HepG2 (cell line): ENCODE data around the gene CYB5D1. TPM values are rescaled to one million over a fixed set of nuclear protein-coding genes. Genes with fewer than 3 reads are reported as not detected.

ENCODE experiments used
- ERF ChIP-seq: IDR thresholded peaks from 2 replicates; pipeline ENCODE4 v1.6.1; 2018; ENCODE audit warnings: missing biosample characterization, missing genetic modification reagents
- FOXA3 ChIP-seq: IDR thresholded peaks from 2 replicates; pipeline ENCODE4 v1.6.1; 2016; ENCODE audit warnings: missing genetic modification reagents, missing compliant biosample characterization
- FOXM1 ChIP-seq: sonication (generic); formaldehyde crosslinking; IDR thresholded peaks from 2 replicates; pipeline ENCODE4 v1.5.0; 2020; ENCODE audit warnings: missing genetic modification reagents
- FOXO1 ChIP-seq: sonication (generic); formaldehyde crosslinking; IDR thresholded peaks from 2 replicates; pipeline ENCODE4 v1.4.0; 2020; ENCODE audit warnings: missing genetic modification reagents
- GTF2F1 ChIP-seq: fragments of 150-350 bp; IDR thresholded peaks from 2 replicates; pipeline ENCODE4 v1.6.1; 2014; ENCODE audit warnings: low read length
- IRX3 ChIP-seq: sonication (generic); formaldehyde crosslinking; IDR thresholded peaks from 2 replicates; pipeline ENCODE4 v1.8.1; 2023; ENCODE audit warnings: mild to moderate bottlenecking, low read depth, missing genetic modification reagents, borderline replicate concordance
- LCORL ChIP-seq, 2 experiments: fragments of 450-650 bp in 1 of 2; sonication (generic) in 1 of 2; formaldehyde crosslinking in 1 of 2; IDR thresholded peaks; 2 replicates each; pipeline versions ENCODE4 v1.5.0 to v1.6.1; 2017 to 2020; ENCODE audit warnings: antibody characterized with exemption in 1 of 2, missing genetic modification reagents in 1 of 2
- MEIS2 ChIP-seq: sonication (generic); formaldehyde crosslinking; IDR thresholded peaks from 2 replicates; pipeline ENCODE4 v1.9.0; 2021; ENCODE audit warnings: mild to moderate bottlenecking, missing genetic modification reagents
- MYC ChIP-seq: sonication (generic); formaldehyde crosslinking; IDR thresholded peaks from 2 replicates; pipeline ENCODE4 v1.9.0; 2021; ENCODE audit warnings: missing genetic modification reagents, borderline replicate concordance
- NFE2 ChIP-seq: sonication (generic); formaldehyde crosslinking; IDR thresholded peaks from 2 replicates; pipeline ENCODE4 v1.4.0; 2020; ENCODE audit warnings: missing genetic modification reagents
- RBM22 ChIP-seq: fragments of 200-400 bp; formaldehyde crosslinking; optimal IDR thresholded peaks from 2 replicates; pipeline ENCODE3; 2017; ENCODE audit warnings: mild to moderate bottlenecking, low read length, moderate library complexity
- RCOR2 ChIP-seq: IDR thresholded peaks from 2 replicates; pipeline ENCODE4 v1.6.1; 2016; ENCODE audit warnings: missing biosample characterization, missing genetic modification reagents
- RFXANK ChIP-seq: IDR thresholded peaks from 2 replicates; pipeline ENCODE4 v1.6.1; 2016
- SOX5 ChIP-seq: IDR thresholded peaks from 2 replicates; pipeline ENCODE4 v1.6.1; 2016; ENCODE audit warnings: borderline replicate concordance
- SOX6 ChIP-seq, 2 experiments: fragments of 450-650 bp in 1 of 2; sonication (generic) in 1 of 2; formaldehyde crosslinking in 1 of 2; IDR thresholded peaks; 2 replicates each; pipeline versions ENCODE4 v1.4.0 to v1.6.1; 2017 to 2020; ENCODE audit warnings: antibody characterized with exemption in 1 of 2, mild to moderate bottlenecking in 1 of 2, missing genetic modification reagents in 1 of 2
- SP1 ChIP-seq, 2 experiments: fragments of 450-650 bp in 1 of 2; sonication (generic) in 1 of 2; formaldehyde crosslinking in 1 of 2; IDR thresholded peaks; 2 replicates each; pipeline versions ENCODE4 v1.4.0 to v1.6.1; 2016 to 2020; ENCODE audit warnings: missing genetic modification reagents in 1 of 2
- SP4 ChIP-seq: sonication (generic); formaldehyde crosslinking; IDR thresholded peaks from 2 replicates; pipeline ENCODE4 v1.8.1; 2023; ENCODE audit warnings: mild to moderate bottlenecking, missing genetic modification reagents
- TAF1 ChIP-seq: sonication (generic); formaldehyde crosslinking; IDR thresholded peaks from 2 replicates; pipeline ENCODE4 v1.4.0; 2020; ENCODE audit warnings: missing genetic modification reagents
- TCF12 ChIP-seq, 2 experiments: fragments of 450-650 bp in 1 of 2; sonication (generic) in 1 of 2; formaldehyde crosslinking in 1 of 2; IDR thresholded peaks; 2 replicates each; pipeline versions ENCODE4 v1.6.1 to v1.8.0; 2017 to 2022; ENCODE audit warnings: antibody characterized with exemption in 1 of 2, mild to moderate bottlenecking in 1 of 2, missing genetic modification reagents in 1 of 2, moderate library complexity in 1 of 2
- TSC22D2 ChIP-seq: sonication (generic); formaldehyde crosslinking; IDR thresholded peaks from 2 replicates; pipeline ENCODE4 v1.5.1; 2020; ENCODE audit warnings: missing genetic modification reagents, mild to moderate bottlenecking, borderline replicate concordance
- ZBTB38 ChIP-seq: sonication (generic); formaldehyde crosslinking; IDR thresholded peaks from 2 replicates; pipeline ENCODE4 v1.5.1; 2020; ENCODE audit warnings: mild to moderate bottlenecking, missing genetic modification reagents
- ZC3H4 ChIP-seq: sonication (generic); formaldehyde crosslinking; IDR thresholded peaks from 2 replicates; pipeline ENCODE4 v1.4.0; 2020; ENCODE audit warnings: missing genetic modification reagents, borderline replicate concordance
- ZFP1 ChIP-seq: IDR thresholded peaks from 2 replicates; pipeline ENCODE4 v1.6.1; 2016
- ZNF292 ChIP-seq: sonication (generic); formaldehyde crosslinking; IDR thresholded peaks from 2 replicates; pipeline ENCODE4 v1.8.1; 2022; ENCODE audit warnings: mild to moderate bottlenecking, low read depth, missing genetic modification reagents, borderline replicate concordance
- ZSCAN9 ChIP-seq: IDR thresholded peaks from 2 replicates; pipeline ENCODE4 v1.6.1; 2016; ENCODE audit warnings: borderline replicate concordance
- polyA plus RNA-seq, 8 experiments: library from polyadenylated mRNA; depleted of rRNA in 3 of 8; stranded (reverse) in 7 of 8; unstranded in 1 of 8; fragments of >200 nt; fragmentation: Illumina TruSeq in 4 of 8; extraction: Trizol in 4 of 8; gene quantifications; 2 replicates each; pipeline versions ENCODE4 v1.2.1 to v1.2.3, GENCODE V29; 2011 to 2016; ENCODE audit warnings: low read depth in 4 of 8, missing spikeins in 1 of 8, mixed read lengths in 1 of 8; ENCODE audit not compliant: insufficient read depth in 1 of 8
- total RNA-seq, 5 experiments: library from RNA; depleted of rRNA; stranded (reverse); fragments of >200 nt; fragmentation: Illumina TruSeq; extraction: Trizol; gene quantifications; 2 replicates each; pipeline ENCODE4 v1.2.3, GENCODE V29; 2016; ENCODE audit warnings: low read depth in 1 of 5
- TF ChIP-seq, protein P1 (sequence below): IDR thresholded peaks from 2 replicates; pipeline ENCODE4 v1.6.1; 2016; ENCODE audit warnings: missing genetic modification reagents, missing compliant biosample characterization
- TF ChIP-seq, protein P2 (sequence below): sonication (generic); formaldehyde crosslinking; conservative IDR thresholded peaks from 2 replicates; pipeline ENCODE4 v1.8.0; 2022; ENCODE audit warnings: missing genetic modification reagents
- TF ChIP-seq, protein P3 (sequence below): sonication (generic); formaldehyde crosslinking; IDR thresholded peaks from 2 replicates; pipeline ENCODE4 v1.8.1; 2023; ENCODE audit warnings: mild to moderate bottlenecking, missing genetic modification reagents, borderline replicate concordance

The CYB5D1 gene
- total and polyA plus RNA-seq, 2 of the 13 experiments (the other 11 are each of a cell fraction or from before 2014, with no cell fraction given): 8.9 to 17.0 TPM

DNA sequence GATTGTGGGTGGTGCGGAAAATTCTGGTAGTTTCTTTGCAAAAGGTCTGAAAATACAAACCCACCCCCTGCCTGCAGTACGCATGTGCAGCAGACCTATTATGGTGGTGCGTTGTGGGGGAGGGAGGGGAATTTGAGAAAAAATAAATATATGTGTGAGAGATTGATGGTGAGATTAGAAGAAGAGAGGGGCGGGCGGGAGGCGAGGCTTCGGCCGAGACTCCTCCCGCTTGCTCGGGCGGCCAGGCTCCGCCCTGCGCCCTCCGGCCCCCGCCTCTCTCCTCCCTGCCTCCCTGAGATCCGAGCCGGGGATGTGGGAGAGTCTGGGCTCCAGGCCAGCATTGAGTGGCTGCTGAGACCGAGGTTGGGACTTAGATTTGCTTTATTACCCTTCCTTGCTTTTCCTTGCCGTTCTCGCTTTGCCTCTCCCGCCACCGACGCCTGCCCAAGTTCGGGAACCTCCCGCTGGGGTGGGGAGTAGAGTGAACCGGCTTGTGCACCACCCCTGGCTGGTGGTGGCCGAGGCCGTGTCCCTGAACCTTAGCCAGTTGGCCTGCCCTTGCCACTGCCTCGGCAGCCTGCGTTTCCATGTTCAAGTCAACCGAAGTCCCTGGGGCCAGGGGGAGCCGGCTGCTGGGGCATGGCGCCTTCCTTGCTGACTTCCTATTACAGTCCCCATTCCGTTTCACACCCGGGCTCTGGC is 29.8 kb downstream of the CYB5D1 start (continued):
- TF ChIP-seq TCF12 (IDR thresholded peaks at IDR 0.05) (no peak), TCF12 (CRISPR knock-in tag; IDR thresholded peaks at IDR 0.05) (peak; percentile 64; the same call in 1 of the 2 replicates), ZBTB38 (CRISPR knock-in tag) (no peak; the same call in 1 of the 2 replicates), MYC (peak; percentile 52; the same call in 1 of the 2 replicates), ERF (peak; percentile 80; the same call in 1 of the 2 replicates), SOX6 (IDR thresholded peaks at IDR 0.05) (no peak), SOX6 (CRISPR knock-in tag; IDR thresholded peaks at IDR 0.05) (peak; percentile 67), LCORL (IDR thresholded peaks at IDR 0.05) (no peak), LCORL (CRISPR knock-in tag; IDR thresholded peaks at IDR 0.05) (peak; percentile 62), MEIS2 (no peak; the same call in 1 of the 2 replicates), TSC22D2 (0 out of 2 replicates have a peak, but pooled peaks have one; percentile 64), ZC3H4 (CRISPR knock-in tag) (no peak), ZSCAN9 (no peak), RFXANK (CRISPR knock-in tag) (no peak), FOXO1 (peak; percentile 57), RCOR2 (CRISPR knock-in tag) (no peak), NFE2 (CRISPR knock-in tag) (no peak), GTF2F1 (no peak), ZFP1 (CRISPR knock-in tag) (no peak), FOXA3 (no peak; the same call in 1 of the 2 replicates), FOXM1 (no peak), TAF1 (CRISPR knock-in tag) (peak; percentile 64), RBM22 (no peak), IRX3 (CRISPR knock-in tag) (no peak), ZNF292 (CRISPR knock-in tag) (no peak), SP1 (IDR thresholded peaks at IDR 0.05) (no peak), SP1 (CRISPR knock-in tag; IDR thresholded peaks at IDR 0.05) (peak; percentile 15; the same call in 1 of the 2 replicates), SOX5 (CRISPR knock-in tag) (no peak; the same call in 1 of the 2 replicates), SP4 (0 out of 2 replicates have a peak, but pooled peaks have one; percentile 24)
- TF ChIP-seq, protein P1, sequence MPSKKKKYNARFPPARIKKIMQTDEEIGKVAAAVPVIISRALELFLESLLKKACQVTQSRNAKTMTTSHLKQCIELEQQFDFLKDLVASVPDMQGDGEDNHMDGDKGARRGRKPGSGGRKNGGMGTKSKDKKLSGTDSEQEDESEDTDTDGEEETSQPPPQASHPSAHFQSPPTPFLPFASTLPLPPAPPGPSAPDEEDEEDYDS (CRISPR knock-in tag): peak; percentile 51
- TF ChIP-seq, protein P2, sequence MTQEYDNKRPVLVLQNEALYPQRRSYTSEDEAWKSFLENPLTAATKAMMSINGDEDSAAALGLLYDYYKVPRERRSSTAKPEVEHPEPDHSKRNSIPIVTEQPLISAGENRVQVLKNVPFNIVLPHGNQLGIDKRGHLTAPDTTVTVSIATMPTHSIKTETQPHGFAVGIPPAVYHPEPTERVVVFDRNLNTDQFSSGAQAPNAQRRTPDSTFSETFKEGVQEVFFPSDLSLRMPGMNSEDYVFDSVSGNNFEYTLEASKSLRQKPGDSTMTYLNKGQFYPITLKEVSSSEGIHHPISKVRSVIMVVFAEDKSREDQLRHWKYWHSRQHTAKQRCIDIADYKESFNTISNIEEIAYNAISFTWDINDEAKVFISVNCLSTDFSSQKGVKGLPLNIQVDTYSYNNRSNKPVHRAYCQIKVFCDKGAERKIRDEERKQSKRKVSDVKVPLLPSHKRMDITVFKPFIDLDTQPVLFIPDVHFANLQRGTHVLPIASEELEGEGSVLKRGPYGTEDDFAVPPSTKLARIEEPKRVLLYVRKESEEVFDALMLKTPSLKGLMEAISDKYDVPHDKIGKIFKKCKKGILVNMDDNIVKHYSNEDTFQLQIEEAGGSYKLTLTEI (CRISPR knock-in tag): no peak
- TF ChIP-seq, protein P3, sequence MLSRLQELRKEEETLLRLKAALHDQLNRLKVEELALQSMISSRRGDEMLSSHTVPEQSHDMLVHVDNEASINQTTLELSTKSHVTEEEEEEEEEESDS: no peak
